CD1c-positive myeloid dendritic cell (primary cell): ENCODE results near the gene CLK2.

Experiments used
- DNase-seq: peaks from one replicate; pipeline ENCODE4 v3.0.0-alpha.2; 2016; ENCODE audit errors: extremely low spot score

CLK2 gene

GRCh38 chr1:155273343-155274245 lies at the start of gene CLK2:
TSS of gene CLK2 (minus strand) at chr1:155273504. CDS start at chr1:155270977, 2,527 bp downstream.
- DNase-seq = peak; percentile 97

GRCh38 chr1:155322571-155322952 lies 49.3 kb upstream of the CLK2 start:
- peak; percentile 8 for DNase-seq

- DNase-seq = no peak
These were observed 48.6 kb upstream of the CLK2 start for GRCh38 chr1:155321639-155322503.

- peak; percentile 68 for DNase-seq
These were observed 47.6 kb upstream of the CLK2 start, which contains the start of gene RUSC1 for GRCh38 chr1:155320661-155321617. TSS of gene RUSC1 (plus strand) at chr1:155320894. CDS start at chr1:155321774, 880 bp downstream.

- no peak for DNase-seq
These were observed 46.9 kb upstream of the CLK2 start for GRCh38 chr1:155320252-155320651.

GRCh38 chr1:155319536-155319935 lies 46.2 kb upstream of the CLK2 start:
- no peak for DNase-seq

- no peak for DNase-seq
These were observed 44.8 kb upstream of the CLK2 start for GRCh38 chr1:155318082-155318481.

GRCh38 chr1:155316922-155317321 lies 43.6 kb upstream of the CLK2 start:
- DNase-seq = no peak

- no peak for DNase-seq
These were observed 40.0 kb upstream of the CLK2 start for GRCh38 chr1:155313261-155313660.

GRCh38 chr1:155309423-155310021 lies 36.2 kb upstream of the CLK2 start:
- DNase-seq = peak; percentile 5

- peak; percentile 99 for DNase-seq
These were observed 35.5 kb upstream of the CLK2 start, which contains the start of gene FDPS for GRCh38 chr1:155308493-155309422. TSS of gene FDPS (plus strand) at chr1:155308866. CDS start at chr1:155309790, 924 bp downstream.

GRCh38 chr1:155307247-155307740 lies 34.0 kb upstream of the CLK2 start:
- DNase-seq = peak; percentile 6

GRCh38 chr1:155305881-155306391 lies 32.6 kb upstream of the CLK2 start:
- DNase-seq = no peak

GRCh38 chr1:155304558-155305063 lies 31.3 kb upstream of the CLK2 start:
- DNase-seq = no peak

- DNase-seq = no peak
These were observed 28.1 kb upstream of the CLK2 start, which contains the start of gene PKLR for GRCh38 chr1:155301342-155301841. TSS of gene PKLR (minus strand) at chr1:155301438. CDS start at chr1:155301395, 43 bp downstream.

GRCh38 chr1:155300553-155301329 lies 27.4 kb upstream of the CLK2 start:
- DNase-seq = no peak

GRCh38 chr1:155300024-155300423 lies 26.7 kb upstream of the CLK2 start:
- no peak for DNase-seq

GRCh38 chr1:155297384-155297783 lies 24.1 kb upstream of the CLK2 start:
- no peak for DNase-seq
